Measurements from ENCODE around the gene CDH2.
A peak's percentile ranks its signal among the peaks of the same experiment; 100 is the strongest.

Gene CDH2

DNA sequence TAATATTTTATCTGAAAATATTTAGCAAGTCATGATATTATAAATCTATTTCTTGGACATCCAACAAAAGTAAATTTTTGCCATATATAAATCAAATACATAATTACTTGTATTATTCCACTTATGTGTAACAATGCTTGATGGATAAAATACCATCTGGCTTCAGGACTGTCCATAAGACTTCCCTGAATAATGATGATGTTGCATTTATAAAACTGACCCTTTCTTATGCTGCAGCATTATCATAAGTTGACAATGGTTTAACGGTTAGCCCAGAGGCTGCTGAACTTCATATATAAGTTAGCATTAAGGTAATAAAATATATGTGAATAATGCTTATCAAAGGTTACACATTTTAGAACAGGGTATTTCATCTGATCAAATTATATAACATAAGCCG lies 95.4 kb downstream of the CDH2 start:
- DNase-seq, result no peak

GRCh38 chr18:28080876-28081300 lies 96.0 kb downstream of the CDH2 start:
- DNase-seq, result peak; percentile 54

GRCh38 chr18:28079883-28080282 lies 97.0 kb downstream of the CDH2 start:
- no peak for DNase-seq

- DNase-seq, result peak; percentile 39
Measured at GRCh38 chr18:28078849-28079248, 98.1 kb downstream of the CDH2 start.

GRCh38 chr18:28078298-28078697 lies 98.6 kb downstream of the CDH2 start:
- DNase-seq, result no peak

DNA sequence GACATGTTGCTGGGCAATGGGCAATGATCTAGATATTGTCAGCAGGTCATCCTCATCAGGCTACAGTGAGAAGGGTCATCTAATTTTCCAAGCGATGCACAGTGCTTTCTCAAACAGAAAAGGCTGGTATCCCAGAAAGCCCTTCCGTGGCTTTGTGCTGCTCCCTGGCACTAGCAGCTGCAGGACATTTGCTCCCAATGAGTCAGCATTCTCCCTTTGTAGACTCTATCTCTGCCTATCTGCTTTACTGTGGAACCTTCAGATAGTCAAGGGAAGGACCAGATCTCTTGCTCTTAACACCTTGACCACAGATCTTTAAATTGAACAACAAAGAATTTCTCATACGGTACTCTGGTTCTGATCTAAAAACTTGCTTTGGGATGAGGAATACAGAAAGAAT lies 101.4 kb downstream of the CDH2 start:
- DNase-seq, result no peak

GRCh38 chr18:28074076-28074475 lies 102.9 kb downstream of the CDH2 start:
- no peak for DNase-seq

GRCh38 chr18:28073658-28074057 lies 103.3 kb downstream of the CDH2 start:
- DNase-seq, result no peak

GRCh38 chr18:28071199-28071598 lies 105.7 kb downstream of the CDH2 start:
- DNase-seq, result no peak

DNA sequence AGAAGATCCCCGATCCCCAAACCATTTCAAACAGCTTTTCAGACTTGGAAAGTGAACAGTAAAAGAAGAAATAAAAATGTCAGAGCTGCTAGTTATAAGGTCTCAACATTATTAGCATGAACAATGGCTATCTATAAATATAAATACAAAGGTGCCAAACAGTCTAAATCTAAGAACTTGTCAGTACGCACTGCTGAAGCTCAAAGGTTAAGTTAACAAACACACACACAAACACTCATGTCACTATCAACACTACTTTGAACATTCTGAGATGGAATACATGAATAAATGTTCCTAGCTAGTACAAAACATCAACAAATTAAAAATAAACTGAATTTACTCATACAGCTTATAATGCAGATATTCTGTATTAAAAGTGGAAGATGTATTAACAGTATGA lies 108.7 kb downstream of the CDH2 start:
- DNase-seq, result no peak

DNA sequence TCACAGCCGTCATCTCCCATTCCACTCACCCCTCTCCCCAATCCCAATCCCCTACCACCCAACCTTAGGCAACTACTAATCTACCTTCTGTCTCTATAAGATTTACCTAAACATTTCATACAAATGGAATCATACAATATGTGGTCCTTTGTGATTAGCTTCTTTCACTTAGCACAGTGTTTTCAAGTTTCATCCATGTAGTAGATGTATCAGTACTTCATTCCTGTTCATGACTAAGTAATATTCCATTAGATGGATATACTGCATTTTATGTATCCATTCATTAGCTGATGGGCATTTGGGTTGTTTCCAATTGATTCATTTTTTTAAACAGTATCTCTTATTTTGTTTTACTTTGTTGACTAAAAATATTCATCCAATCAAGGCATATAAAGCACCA lies 109.6 kb downstream of the CDH2 start:
- DNase-seq, result no peak

DNA sequence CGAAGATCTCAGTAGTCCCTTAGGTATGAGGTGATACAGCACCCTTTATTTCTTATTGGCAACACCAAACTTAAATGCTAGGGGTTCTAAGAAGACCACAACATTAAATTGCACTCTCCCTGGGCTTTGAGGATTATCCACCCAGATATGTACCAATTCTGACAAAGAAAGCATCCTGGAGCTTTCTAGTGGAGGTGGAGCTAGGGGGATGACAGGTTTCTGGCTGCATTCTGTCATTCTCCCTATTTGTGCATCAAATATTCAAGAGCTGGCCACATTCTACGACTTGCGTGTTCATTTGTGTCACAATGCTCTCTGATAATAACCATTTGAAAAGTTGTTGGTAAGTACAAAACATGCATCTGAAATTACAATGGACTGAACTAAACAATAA lies 111.1 kb downstream of the CDH2 start:
- no peak for DNase-seq

DNA sequence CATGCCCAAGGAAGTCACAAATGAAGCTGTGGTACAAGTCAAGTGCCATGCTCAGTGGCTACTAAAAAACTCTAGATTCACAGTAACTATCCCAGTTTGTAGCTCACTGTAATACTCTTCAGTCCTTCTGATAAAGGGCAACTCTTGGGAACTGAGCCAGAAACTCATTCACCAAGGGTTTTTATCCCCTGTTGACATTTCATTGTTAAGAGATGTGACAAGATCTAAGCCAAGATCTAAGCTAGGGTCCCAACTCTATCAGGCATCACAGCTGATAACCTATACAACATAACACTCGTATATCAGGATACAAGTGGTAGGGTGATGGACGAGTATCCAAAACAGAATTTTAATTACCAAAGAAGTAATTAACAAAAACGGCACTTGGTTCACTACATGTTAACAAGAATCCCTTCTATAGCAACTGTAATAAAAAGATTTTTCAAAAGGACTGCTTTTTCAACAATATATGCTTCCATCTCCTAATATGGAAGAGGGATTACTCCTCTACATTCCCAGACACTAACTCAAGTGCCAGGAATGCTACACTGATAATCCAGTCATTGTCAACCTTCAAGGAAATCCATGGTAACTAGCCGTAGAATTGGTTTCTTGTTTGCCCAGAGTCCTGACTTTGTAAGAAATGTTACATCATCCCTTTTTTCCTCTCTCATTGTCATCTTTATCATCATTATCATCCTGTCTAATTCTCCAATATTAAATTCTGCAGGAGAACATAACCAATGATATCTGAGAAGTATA lies 111.7 kb downstream of the CDH2 start:
- peak; percentile 98 for DNase-seq

GRCh38 chr18:28063926-28064325 lies 113.0 kb downstream of the CDH2 start:
- peak; percentile 84 for DNase-seq

DNA sequence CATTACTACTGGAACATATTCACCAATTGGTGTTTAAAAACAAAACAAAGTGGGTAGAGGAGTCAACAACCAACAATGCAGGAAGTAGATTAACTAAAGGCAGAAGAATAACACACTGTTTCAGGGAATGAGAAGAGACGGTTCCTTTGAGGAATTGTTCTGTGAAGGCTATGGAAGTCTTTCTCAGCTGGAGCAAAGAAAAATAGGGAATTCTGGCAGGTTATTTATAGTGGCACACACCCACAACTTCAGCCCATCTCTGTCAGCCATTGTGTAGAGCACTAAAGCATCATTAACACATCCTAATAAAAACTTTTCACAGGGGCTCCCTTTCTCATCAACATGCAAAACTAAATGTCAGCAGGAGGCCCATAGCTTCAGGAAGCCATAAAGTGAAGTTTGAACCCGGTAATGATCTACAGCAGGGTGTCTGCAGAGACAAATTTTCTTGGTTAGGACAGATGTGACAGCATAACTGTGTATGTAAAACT lies 113.6 kb downstream of the CDH2 start:
- DNase-seq, result peak; percentile 69

GRCh38 chr18:28062443-28062842 lies 114.5 kb downstream of the CDH2 start:
- DNase-seq, result peak; percentile 83

GRCh38 chr18:28059861-28060260 lies 117.1 kb downstream of the CDH2 start:
- DNase-seq, result no peak

DNA sequence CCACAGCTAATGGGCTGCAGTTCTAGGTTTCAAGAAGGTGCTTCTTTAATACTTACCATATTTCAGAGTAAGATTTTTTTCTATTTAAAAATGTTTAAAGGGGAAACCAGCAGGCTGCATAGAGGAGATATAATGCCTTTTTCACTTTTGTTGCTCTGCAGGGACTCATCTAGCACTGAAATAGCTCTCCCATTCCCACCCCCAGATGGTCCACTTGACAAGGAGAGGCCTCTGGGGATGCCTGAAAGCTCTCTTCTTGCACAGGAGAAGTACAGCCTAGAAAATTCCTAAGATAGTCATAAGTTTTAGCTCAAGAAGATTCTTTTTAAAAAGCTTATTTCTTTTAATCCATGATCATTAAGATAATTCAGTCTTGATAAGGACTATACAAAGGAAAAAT lies 126.4 kb downstream of the CDH2 start:
- no peak for DNase-seq

GRCh38 chr18:28048612-28049011 lies 128.3 kb downstream of the CDH2 start:
- DNase-seq, result no peak

GRCh38 chr18:28045880-28046279 lies 131.1 kb downstream of the CDH2 start:
- DNase-seq, result peak; percentile 56

- peak; percentile 69 for DNase-seq
Measured at GRCh38 chr18:28045176-28045810, 131.6 kb downstream of the CDH2 start.

- no peak for DNase-seq
Measured at GRCh38 chr18:28044036-28044435, 132.9 kb downstream of the CDH2 start.

GRCh38 chr18:28043631-28044030 lies 133.3 kb downstream of the CDH2 start:
- DNase-seq, result no peak

GRCh38 chr18:28041366-28041765 lies 135.6 kb downstream of the CDH2 start:
- DNase-seq, result peak; percentile 53
